ENCODE measurements around the gene MCTP1. TPM values are rescaled to one million over a fixed set of nuclear protein-coding genes. Genes with fewer than 3 reads are reported as not detected.

MCTP1 gene
- total and polyA plus RNA-seq, 9 of the 15 experiments (the other 6 are each of a cell fraction or from before 2014, with no cell fraction given) = 0.04 to 0.93 (median 0.06) TPM; not detected in 4

DNA sequence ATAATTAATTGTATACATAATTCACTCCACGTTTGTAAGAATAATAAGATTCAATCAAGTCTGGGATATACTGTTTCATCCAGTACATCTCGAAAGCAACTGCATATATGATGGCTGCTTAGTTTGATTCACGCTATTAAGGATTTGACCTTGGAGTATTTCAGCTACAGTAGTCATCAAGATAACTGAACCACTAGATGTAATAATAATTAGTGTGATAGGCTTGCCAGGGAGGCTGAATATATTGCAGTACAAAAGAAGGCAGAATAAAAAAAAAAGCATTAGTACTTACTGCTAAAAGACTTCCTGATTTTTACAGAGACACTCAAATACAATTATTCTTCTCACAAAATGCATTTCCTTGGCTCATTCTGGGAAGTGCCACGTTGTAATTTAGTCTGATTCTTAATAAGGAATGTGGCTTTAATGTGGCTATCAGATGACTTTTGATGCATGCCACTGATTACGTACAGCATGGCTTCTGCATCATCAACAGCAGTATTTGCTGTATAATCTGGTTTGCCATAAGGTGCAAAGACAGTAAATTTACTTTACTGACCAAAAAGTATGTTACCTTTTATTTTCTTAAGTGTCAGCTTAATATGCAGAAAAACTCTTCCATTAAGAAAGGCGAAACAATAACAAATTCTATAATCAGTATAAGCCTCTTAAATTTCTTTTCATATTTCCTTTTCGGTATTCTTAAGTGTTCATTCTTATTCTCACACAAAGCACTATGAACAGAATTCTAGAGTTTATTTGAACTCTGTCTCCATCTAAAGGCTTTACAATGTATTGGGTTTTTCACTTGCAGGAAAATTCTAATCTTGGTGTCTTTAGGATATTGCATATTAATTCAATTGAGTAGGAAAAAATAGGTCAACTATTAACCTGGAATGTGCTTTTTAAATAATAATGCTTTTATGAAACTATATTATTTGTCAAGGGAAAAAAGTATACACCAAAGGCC, 500.1 kb downstream of the MCTP1 start:
- H3K4me1 ChIP-seq (replicated peaks in 1 of 2; ENCODE audit: control insufficient read depth in 2 of 2, insufficient read depth in 2 of 2, low read length in 2 of 2) = peaks cover 0 to 4% of the 10 kb centered on the region in 2 experiments; a peak in 1 of 5 replicates
- no peak overlapping the region for H3K9ac ChIP-seq (ENCODE audit: insufficient read depth in 1 of 2, low read depth in 2 of 2, low read length in 2 of 2)
- no peaks in the 10 kb centered on the region for H3K9me1 ChIP-seq (ENCODE audit: control insufficient read depth, insufficient read depth, low read length)
- no peaks in the 10 kb centered on the region for H3K27me3 ChIP-seq (ENCODE audit: control insufficient read depth in 2 of 2, insufficient read depth in 2 of 2, low read length in 2 of 2)
- BruUV-seq (replicated peaks) = no TSS peak
- intact Hi-C loops (cut with micrococcal nuclease) (loop anchor here (5.0 kb wide), 2 partner anchors 168 to 258 kb away; partner anchors contain the start of genes KIAA0825 and SLF1), in situ Hi-C loops (cut with MboI) (no loop called here)
- no peaks in the 10 kb centered on the region for H4K20me1 ChIP-seq (replicated peaks; ENCODE audit: control insufficient read depth, insufficient read depth, low read length)
- no peak overlapping the region for H2AFZ ChIP-seq (ENCODE audit: low read depth, low read length)
- no peak overlapping the region for H3K27ac ChIP-seq (ENCODE audit: extremely low read depth, low read depth, low read length)
- WGBS (ENCODE audit: insufficient coverage, low coverage, missing lambda C conversion rate) = 0% methylated on average over 7 of the region's 7 CpGs
- no peak overlapping the region for H3K4me2 ChIP-seq (ENCODE audit: insufficient read depth, low read length)
- no peaks in the 10 kb centered on the region for H3K36me3 ChIP-seq (ENCODE audit: control insufficient read depth, insufficient read depth, low read length)
- FAIRE-seq = no peak
- DNase-seq (ENCODE audit: extremely low read depth in 1 of 4, low spot score in 3 of 4) = no peak
- no peak overlapping the region for H3K4me3 ChIP-seq
- ChIA-PET CTCF (ENCODE audit: low intra/inter-chr PET ratio) (no interaction called here), POLR2A (interaction anchor here (0.6 kb wide), 1 partner anchor 1650 kb away, joined by 3 read pairs; no protein-coding TSS in a partner anchor)
- H3K9me3 ChIP-seq (replicated peaks; ENCODE audit: control insufficient read depth, insufficient read depth, low read depth, low read length) = no peaks in the 10 kb centered on the region
- ATAC-seq = 0 out of 3 replicates have a peak, but pooled peaks have one; percentile 45
- H3K79me2 ChIP-seq (ENCODE audit: control insufficient read depth, insufficient read depth, low read length) = no peaks in the 10 kb centered on the region
- no peak for TF ChIP-seq BRCA1 (IDR thresholded peaks at IDR 0.05)
- no peak for TF ChIP-seq BRCA1 (CRISPR knock-in tag; IDR thresholded peaks at IDR 0.05)
- TF ChIP-seq, protein P1, sequence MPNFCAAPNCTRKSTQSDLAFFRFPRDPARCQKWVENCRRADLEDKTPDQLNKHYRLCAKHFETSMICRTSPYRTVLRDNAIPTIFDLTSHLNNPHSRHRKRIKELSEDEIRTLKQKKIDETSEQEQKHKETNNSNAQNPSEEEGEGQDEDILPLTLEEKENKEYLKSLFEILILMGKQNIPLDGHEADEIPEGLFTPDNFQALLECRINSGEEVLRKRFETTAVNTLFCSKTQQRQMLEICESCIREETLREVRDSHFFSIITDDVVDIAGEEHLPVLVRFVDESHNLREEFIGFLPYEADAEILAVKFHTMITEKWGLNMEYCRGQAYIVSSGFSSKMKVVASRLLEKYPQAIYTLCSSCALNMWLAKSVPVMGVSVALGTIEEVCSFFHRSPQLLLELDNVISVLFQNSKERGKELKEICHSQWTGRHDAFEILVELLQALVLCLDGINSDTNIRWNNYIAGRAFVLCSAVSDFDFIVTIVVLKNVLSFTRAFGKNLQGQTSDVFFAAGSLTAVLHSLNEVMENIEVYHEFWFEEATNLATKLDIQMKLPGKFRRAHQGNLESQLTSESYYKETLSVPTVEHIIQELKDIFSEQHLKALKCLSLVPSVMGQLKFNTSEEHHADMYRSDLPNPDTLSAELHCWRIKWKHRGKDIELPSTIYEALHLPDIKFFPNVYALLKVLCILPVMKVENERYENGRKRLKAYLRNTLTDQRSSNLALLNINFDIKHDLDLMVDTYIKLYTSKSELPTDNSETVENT (CRISPR knock-in tag; IDR thresholded peaks at IDR 0.05) = no peak
- no peak for TF ChIP-seq ZNF699 (CRISPR knock-in tag; IDR thresholded peaks at IDR 0.05; ENCODE audit: insufficient replicate concordance)
- TF ChIP-seq CBFA2T2 (conservative IDR thresholded peaks at IDR 0.05) = no peak
- TF ChIP-seq POLR2AphosphoS5 (IDR thresholded peaks at IDR 0.05; ENCODE audit: control insufficient read depth, insufficient read depth, low read depth, low read length) = no peak
- no peak for TF ChIP-seq PPARD (CRISPR knock-in tag; IDR thresholded peaks at IDR 0.05)
- TF ChIP-seq, protein P2, sequence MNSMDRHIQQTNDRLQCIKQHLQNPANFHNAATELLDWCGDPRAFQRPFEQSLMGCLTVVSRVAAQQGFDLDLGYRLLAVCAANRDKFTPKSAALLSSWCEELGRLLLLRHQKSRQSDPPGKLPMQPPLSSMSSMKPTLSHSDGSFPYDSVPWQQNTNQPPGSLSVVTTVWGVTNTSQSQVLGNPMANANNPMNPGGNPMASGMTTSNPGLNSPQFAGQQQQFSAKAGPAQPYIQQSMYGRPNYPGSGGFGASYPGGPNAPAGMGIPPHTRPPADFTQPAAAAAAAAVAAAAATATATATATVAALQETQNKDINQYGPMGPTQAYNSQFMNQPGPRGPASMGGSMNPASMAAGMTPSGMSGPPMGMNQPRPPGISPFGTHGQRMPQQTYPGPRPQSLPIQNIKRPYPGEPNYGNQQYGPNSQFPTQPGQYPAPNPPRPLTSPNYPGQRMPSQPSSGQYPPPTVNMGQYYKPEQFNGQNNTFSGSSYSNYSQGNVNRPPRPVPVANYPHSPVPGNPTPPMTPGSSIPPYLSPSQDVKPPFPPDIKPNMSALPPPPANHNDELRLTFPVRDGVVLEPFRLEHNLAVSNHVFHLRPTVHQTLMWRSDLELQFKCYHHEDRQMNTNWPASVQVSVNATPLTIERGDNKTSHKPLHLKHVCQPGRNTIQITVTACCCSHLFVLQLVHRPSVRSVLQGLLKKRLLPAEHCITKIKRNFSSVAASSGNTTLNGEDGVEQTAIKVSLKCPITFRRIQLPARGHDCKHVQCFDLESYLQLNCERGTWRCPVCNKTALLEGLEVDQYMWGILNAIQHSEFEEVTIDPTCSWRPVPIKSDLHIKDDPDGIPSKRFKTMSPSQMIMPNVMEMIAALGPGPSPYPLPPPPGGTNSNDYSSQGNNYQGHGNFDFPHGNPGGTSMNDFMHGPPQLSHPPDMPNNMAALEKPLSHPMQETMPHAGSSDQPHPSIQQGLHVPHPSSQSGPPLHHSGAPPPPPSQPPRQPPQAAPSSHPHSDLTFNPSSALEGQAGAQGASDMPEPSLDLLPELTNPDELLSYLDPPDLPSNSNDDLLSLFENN (IDR thresholded peaks at IDR 0.05; ENCODE audit: low read depth in 2 of 2, low read length in 2 of 2) = no peak
- TF ChIP-seq, protein P3, sequence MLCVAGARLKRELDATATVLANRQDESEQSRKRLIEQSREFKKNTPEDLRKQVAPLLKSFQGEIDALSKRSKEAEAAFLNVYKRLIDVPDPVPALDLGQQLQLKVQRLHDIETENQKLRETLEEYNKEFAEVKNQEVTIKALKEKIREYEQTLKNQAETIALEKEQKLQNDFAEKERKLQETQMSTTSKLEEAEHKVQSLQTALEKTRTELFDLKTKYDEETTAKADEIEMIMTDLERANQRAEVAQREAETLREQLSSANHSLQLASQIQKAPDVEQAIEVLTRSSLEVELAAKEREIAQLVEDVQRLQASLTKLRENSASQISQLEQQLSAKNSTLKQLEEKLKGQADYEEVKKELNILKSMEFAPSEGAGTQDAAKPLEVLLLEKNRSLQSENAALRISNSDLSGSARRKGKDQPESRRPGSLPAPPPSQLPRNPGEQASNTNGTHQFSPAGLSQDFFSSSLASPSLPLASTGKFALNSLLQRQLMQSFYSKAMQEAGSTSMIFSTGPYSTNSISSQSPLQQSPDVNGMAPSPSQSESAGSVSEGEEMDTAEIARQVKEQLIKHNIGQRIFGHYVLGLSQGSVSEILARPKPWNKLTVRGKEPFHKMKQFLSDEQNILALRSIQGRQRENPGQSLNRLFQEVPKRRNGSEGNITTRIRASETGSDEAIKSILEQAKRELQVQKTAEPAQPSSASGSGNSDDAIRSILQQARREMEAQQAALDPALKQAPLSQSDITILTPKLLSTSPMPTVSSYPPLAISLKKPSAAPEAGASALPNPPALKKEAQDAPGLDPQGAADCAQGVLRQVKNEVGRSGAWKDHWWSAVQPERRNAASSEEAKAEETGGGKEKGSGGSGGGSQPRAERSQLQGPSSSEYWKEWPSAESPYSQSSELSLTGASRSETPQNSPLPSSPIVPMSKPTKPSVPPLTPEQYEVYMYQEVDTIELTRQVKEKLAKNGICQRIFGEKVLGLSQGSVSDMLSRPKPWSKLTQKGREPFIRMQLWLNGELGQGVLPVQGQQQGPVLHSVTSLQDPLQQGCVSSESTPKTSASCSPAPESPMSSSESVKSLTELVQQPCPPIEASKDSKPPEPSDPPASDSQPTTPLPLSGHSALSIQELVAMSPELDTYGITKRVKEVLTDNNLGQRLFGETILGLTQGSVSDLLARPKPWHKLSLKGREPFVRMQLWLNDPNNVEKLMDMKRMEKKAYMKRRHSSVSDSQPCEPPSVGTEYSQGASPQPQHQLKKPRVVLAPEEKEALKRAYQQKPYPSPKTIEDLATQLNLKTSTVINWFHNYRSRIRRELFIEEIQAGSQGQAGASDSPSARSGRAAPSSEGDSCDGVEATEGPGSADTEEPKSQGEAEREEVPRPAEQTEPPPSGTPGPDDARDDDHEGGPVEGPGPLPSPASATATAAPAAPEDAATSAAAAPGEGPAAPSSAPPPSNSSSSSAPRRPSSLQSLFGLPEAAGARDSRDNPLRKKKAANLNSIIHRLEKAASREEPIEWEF (CRISPR knock-in tag; IDR thresholded peaks at IDR 0.05) = no peak
